Smooth muscle cell (in vitro differentiated cells): Measurements from ENCODE around the gene TNFAIP8L1. TPM values are rescaled to one million over a fixed set of nuclear protein-coding genes. Genes with fewer than 3 reads are reported as not detected.
A peak's percentile ranks its signal among the peaks of the same experiment; 100 is the strongest.

Source experiments
- DNase-seq: peaks from one replicate; lab custom pipeline; 2025; ENCODE audit not compliant: unreplicated experiment; lab: John Stamatoyannopoulos, UW
- H2AFZ ChIP-seq: fragments of 200-600 bp; sonication (generic); 2 replicates; pipeline ENCODE4 v1.6.0; 2016; ENCODE audit warnings: antibody characterized with exemption, low read depth, mild to moderate bottlenecking
- H3F3A ChIP-seq: fragments of 200-600 bp; sonication (generic); 2 replicates; pipeline ENCODE4 v1.6.0; 2017; ENCODE audit warnings: antibody characterized with exemption, low read depth
- H3K27ac ChIP-seq: fragments of 200-600 bp; sonication (generic); 2 replicates; pipeline ENCODE4 v1.5.1; 2016; ENCODE audit warnings: low read depth, mild to moderate bottlenecking
- H3K27me3 ChIP-seq: fragments of 200-600 bp; sonication (generic); 2 replicates; pipeline ENCODE4 v1.6.1; 2016; ENCODE audit warnings: low read depth, mild to moderate bottlenecking
- H3K36me3 ChIP-seq: fragments of 200-600 bp; sonication (generic); 2 replicates; pipeline ENCODE4 v1.5.1; 2016; ENCODE audit warnings: low read depth
- H3K4me1 ChIP-seq: fragments of 200-600 bp; sonication (generic); 2 replicates; pipeline ENCODE4 v1.5.1; 2016; ENCODE audit warnings: low read depth
- H3K4me2 ChIP-seq: fragments of 200-600 bp; sonication (generic); 2 replicates; pipeline ENCODE4 v1.6.0; 2016; ENCODE audit warnings: mild to moderate bottlenecking
- H3K4me3 ChIP-seq: fragments of 200-600 bp; sonication (generic); 2 replicates; pipeline ENCODE4 v1.5.1; 2016; ENCODE audit warnings: mild to moderate bottlenecking
- H3K79me2 ChIP-seq: fragments of 200-600 bp; sonication (generic); 2 replicates; pipeline ENCODE4 v1.6.0; 2016; ENCODE audit warnings: low read depth, mild to moderate bottlenecking
- H3K9ac ChIP-seq: fragments of 200-600 bp; sonication (generic); 2 replicates; pipeline ENCODE4 v1.6.0; 2016; ENCODE audit warnings: low read depth
- H3K9me3 ChIP-seq: fragments of 200-600 bp; sonication (generic); replicated peaks from 2 replicates; pipeline ENCODE4 v1.5.1; 2016; ENCODE audit warnings: low read depth
- H4K20me1 ChIP-seq: fragments of 200-600 bp; sonication (generic); 2 replicates; pipeline ENCODE4 v1.6.0; 2016; ENCODE audit warnings: low read depth
- WGBS: methylation state at CpG from one replicate; pipeline ENCODE4 v1.1.7; 2016; ENCODE audit warnings: low lambda C conversion rate; 5-methylcytosine and 5-hydroxymethylcytosine counted together
- polyA plus RNA-seq: library from polyadenylated mRNA; unstranded; fragments of >200 nt; fragmentation: Nextera tagmentation; extraction: Ambion mirVana; gene quantifications from 2 replicates; pipeline ENCODE4 v1.2.1, GENCODE V29; 2016
- total RNA-seq: library from RNA; depleted of rRNA; stranded (reverse); fragments of >200 nt; gene quantifications from 2 replicates; pipeline ENCODE4 v1.2.3, GENCODE V29; 2014
- TF ChIP-seq, protein P1 (sequence below): fragments of 200-600 bp; sonication (generic); IDR thresholded peaks from 2 replicates; pipeline ENCODE4 v1.5.1; 2017; ENCODE audit warnings: borderline replicate concordance, mild to moderate bottlenecking, antibody characterized with exemption; ENCODE audit not compliant: insufficient read depth, poor library complexity, severe bottlenecking

TNFAIP8L1 gene
- total and polyA plus RNA-seq, 2 experiments from 2014 or later = 2.2 to 5.2 TPM

DNA sequence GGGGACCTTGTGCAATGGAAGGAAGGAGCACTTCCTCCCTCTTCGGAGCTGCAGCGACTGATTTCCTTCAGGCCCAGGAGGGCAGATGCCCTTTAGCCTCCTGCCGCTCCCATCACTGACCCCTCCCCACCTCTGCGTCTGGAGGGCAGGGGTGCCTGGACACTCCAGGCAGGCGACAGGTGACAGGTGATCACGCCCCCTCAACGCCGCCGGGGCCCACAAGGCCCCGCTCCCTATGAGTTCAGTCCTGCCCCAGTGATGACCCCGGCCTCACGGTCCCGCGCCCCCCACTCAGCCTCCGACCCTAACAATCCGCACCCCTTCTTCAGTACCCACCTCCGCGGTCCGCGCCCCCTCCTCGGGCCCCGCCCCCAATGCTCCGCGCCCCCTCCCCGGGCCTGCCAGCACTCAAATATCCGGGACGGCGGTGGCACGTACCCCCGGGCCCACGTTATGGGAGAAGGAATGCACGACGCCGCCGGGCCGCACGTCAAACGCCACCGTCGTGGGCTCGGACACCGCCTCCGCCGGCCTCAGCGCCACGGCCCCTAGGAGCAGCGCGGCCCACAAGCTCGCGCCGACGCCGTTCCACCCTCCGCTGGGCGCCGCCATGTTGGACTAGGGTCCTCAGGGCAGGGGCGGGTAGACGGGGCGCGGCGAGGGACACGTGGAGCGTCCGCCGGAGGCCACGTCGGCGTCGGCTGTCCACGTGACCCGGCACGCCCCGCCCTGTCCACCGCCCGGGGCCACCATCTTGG is 30.6 kb downstream of the TNFAIP8L1 start, which contains the start of gene MYDGF:
Gene MYDGF, minus strand, starts transcription at position 620 of the 758 bp plus-strand sequence. Its CDS starts 8 bp downstream, at position 612.
- TF ChIP-seq, protein P1, sequence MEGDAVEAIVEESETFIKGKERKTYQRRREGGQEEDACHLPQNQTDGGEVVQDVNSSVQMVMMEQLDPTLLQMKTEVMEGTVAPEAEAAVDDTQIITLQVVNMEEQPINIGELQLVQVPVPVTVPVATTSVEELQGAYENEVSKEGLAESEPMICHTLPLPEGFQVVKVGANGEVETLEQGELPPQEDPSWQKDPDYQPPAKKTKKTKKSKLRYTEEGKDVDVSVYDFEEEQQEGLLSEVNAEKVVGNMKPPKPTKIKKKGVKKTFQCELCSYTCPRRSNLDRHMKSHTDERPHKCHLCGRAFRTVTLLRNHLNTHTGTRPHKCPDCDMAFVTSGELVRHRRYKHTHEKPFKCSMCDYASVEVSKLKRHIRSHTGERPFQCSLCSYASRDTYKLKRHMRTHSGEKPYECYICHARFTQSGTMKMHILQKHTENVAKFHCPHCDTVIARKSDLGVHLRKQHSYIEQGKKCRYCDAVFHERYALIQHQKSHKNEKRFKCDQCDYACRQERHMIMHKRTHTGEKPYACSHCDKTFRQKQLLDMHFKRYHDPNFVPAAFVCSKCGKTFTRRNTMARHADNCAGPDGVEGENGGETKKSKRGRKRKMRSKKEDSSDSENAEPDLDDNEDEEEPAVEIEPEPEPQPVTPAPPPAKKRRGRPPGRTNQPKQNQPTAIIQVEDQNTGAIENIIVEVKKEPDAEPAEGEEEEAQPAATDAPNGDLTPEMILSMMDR = no peak
- WGBS = under 1% methylated on average over 62 of the region's 75 CpGs
- peaks cover 7% of the 10 kb centered on the region for H3K4me1 ChIP-seq
- H3K9ac ChIP-seq = peak within 1 kb of the TSS; percentile 98
- H4K20me1 ChIP-seq = peaks cover 17% of the 10 kb centered on the region
- peak within 1 kb of the TSS; percentile 81 for H3K4me3 ChIP-seq
- H3K79me2 ChIP-seq = peaks cover 31% of the 10 kb centered on the region
- H3K27me3 ChIP-seq = no peaks in the 10 kb centered on the region
- H3K4me2 ChIP-seq = peak within 1 kb of the TSS; percentile 95
- H3K36me3 ChIP-seq = peaks cover 5% of the 10 kb centered on the region
- no peaks in the 10 kb centered on the region for H3K9me3 ChIP-seq
- peak; percentile 75 for DNase-seq
- peak within 1 kb of the TSS; percentile 81 for H3K27ac ChIP-seq
- no peak within 1 kb of the TSS for H2AFZ ChIP-seq
- H3F3A ChIP-seq = peaks cover 12% of the 10 kb centered on the region

DNA sequence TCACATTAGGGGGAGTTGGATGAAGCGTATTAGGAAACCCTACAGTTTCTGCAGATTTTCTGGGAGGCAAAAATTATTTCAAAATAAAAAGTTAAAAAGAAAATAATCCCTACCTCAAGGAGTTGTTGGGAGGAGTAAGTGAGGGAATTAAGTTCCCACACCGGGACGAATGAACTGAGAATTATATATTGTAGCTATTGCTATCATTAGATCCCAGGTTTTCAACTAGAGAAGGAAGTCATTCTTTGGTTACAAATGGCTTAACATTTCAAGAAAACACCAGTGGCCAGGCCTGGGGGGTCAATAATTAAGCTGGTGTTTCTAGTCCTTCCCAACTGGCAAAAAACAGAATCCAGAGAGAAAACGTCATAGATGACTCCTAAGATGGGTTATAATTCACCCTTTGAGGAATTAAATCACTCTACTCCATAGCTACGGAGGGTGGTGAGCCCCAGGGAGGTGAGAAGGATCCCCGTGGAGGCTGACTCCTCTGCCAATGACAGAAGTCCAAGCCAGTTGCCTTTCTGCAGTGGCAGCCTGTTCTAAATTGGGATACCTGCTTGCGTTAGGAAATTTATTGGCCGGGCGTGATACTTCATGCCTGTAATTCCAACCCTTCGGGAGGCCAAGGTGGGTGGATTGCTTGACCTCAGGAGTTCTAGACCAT is 32.0 kb downstream of the TNFAIP8L1 start:
- TF ChIP-seq, protein P1 = no peak
- peaks cover 7% of the 10 kb centered on the region for H3K4me1 ChIP-seq
- H3K36me3 ChIP-seq = peaks cover 5% of the 10 kb centered on the region
- peaks cover 6% of the 10 kb centered on the region for H4K20me1 ChIP-seq
- no peak overlapping the region for H3K4me2 ChIP-seq
- no peak overlapping the region for H3K27ac ChIP-seq
- H3K9ac ChIP-seq = no peak overlapping the region
- H3K4me3 ChIP-seq = no peak overlapping the region
- WGBS = 83% methylated on average over 10 of the region's 10 CpGs
- H3K27me3 ChIP-seq = no peaks in the 10 kb centered on the region
- no peaks in the 10 kb centered on the region for H3K9me3 ChIP-seq
- peaks cover 12% of the 10 kb centered on the region for H3F3A ChIP-seq
- no peak for DNase-seq
- H2AFZ ChIP-seq = no peak overlapping the region
- peaks cover 24% of the 10 kb centered on the region for H3K79me2 ChIP-seq

DNA sequence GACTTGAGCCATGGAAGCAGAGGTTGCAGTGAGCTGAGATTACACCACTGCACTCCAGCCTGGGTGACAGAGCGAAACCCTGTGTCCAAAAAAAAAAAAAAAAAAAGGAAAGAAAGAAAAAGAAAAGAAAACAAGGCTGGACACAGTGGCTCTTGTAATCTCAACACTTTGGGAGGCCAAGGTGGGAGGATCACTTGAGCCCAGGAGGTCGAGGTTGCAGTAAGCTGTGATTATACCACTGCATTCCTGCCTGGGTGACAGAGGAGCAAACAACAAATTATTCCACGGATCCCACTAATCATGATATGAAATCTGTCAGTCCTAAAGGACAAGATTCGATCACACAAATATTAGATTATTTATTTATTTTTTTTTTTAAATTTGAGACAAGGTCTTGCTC is 33.9 kb downstream of the TNFAIP8L1 start:
- Histone ChIP-seq H3K27me3 (no peaks in the 10 kb centered on the region), H3K4me1 (peaks cover 7% of the 10 kb centered on the region), H3K4me3 (no peak overlapping the region), H3K79me2 (peaks cover 16% of the 10 kb centered on the region), H3K4me2 (no peak overlapping the region), H2AFZ (no peak overlapping the region), H3K9ac (no peak overlapping the region), H3K27ac (no peak overlapping the region), H3K9me3 (no peaks in the 10 kb centered on the region), H3F3A (peaks cover 12% of the 10 kb centered on the region), H4K20me1 (no peaks in the 10 kb centered on the region), H3K36me3 (peaks cover 4% of the 10 kb centered on the region)
- WGBS = 90% methylated on average over 4 of the region's 4 CpGs
- DNase-seq = no peak
- TF ChIP-seq, protein P1 = no peak
